Measurements from ENCODE around the gene RNF145. TPM values are rescaled to one million over a fixed set of nuclear protein-coding genes. Genes with fewer than 3 reads are reported as not detected.

RNF145 gene
- total and polyA plus RNA-seq, 2 donors (not counting 1 experiment from before 2014, with no cell fraction given) = 24.5 to 57.2 TPM

DNA sequence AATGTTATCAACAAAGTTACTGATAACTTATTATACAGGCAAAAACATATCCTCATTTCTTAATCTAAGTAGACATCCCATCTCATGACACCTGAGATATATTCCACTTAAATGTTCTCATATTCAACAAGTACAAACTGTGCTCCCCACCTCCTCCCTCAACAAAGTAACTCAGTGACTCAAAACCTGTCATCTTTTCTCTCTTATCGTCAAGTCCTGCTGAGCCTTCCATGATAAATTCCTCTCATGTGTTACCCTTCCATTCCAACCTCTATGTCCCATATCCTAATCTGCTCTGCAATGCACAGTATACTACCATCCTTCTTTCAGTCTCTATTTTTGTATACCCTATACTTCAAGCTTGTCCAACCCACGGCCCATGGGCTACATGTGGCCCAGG is 13.6 kb downstream of the RNF145 start:
- no peaks in the 10 kb centered on the region for H3K27me3 Mint-ChIP-seq
- peaks cover 11% of the 10 kb centered on the region for H4K20me1 ChIP-seq (ENCODE audit: control insufficient read depth, insufficient read depth, low read length, poor library complexity, severe bottlenecking)
- WGBS (ENCODE audit: insufficient coverage) = 100% methylated on average over 1 of the region's 2 CpGs
- no peak overlapping the region for H3K9ac ChIP-seq (ENCODE audit: low read length)
- DNase-seq = no peak
- no peaks in the 10 kb centered on the region for H3K9me3 Mint-ChIP-seq (ENCODE audit: insufficient read depth)
- H3K36me3 ChIP-seq (replicated peaks in 1 of 2; ENCODE audit: control extremely low read depth in 1 of 2, control insufficient read depth in 1 of 2, extremely low read depth in 1 of 2, insufficient read depth in 2 of 2, low read length in 1 of 2) = peaks cover 1 to 41% of the 10 kb centered on the region in 2 experiments
- peaks cover 85% of the 10 kb centered on the region for H3K79me2 ChIP-seq (ENCODE audit: control insufficient read depth, insufficient read depth, low read length)
- TF ChIP-seq, protein P1, sequence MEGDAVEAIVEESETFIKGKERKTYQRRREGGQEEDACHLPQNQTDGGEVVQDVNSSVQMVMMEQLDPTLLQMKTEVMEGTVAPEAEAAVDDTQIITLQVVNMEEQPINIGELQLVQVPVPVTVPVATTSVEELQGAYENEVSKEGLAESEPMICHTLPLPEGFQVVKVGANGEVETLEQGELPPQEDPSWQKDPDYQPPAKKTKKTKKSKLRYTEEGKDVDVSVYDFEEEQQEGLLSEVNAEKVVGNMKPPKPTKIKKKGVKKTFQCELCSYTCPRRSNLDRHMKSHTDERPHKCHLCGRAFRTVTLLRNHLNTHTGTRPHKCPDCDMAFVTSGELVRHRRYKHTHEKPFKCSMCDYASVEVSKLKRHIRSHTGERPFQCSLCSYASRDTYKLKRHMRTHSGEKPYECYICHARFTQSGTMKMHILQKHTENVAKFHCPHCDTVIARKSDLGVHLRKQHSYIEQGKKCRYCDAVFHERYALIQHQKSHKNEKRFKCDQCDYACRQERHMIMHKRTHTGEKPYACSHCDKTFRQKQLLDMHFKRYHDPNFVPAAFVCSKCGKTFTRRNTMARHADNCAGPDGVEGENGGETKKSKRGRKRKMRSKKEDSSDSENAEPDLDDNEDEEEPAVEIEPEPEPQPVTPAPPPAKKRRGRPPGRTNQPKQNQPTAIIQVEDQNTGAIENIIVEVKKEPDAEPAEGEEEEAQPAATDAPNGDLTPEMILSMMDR (IDR thresholded peaks at IDR 0.05) = no peak
- no peak for TF ChIP-seq EZH2 (IDR thresholded peaks at IDR 0.05; ENCODE audit: borderline replicate concordance, insufficient read depth, low read depth, low read length, poor library complexity, severe bottlenecking)
- POLR2A ChIA-PET = no interaction called here
- no peak overlapping the region for H3K27ac ChIP-seq (ENCODE audit: low read length in 2 of 2)
- no peaks in the 10 kb centered on the region for H3K9me3 ChIP-seq (ENCODE audit: control extremely low read depth in 1 of 3, control insufficient read depth in 2 of 3, insufficient read depth in 1 of 3, low read length in 2 of 3)
- H3K4me3 Mint-ChIP-seq = no peak overlapping the region
- no peaks in the 10 kb centered on the region for H3K27me3 ChIP-seq (replicated peaks in 1 of 4; ENCODE audit: control extremely low read depth in 1 of 4, control insufficient read depth in 3 of 4, insufficient read depth in 4 of 4, low read length in 3 of 4)
- CTCF ChIA-PET = interaction anchor here (3.8 to 3.9 kb wide), 2 partner anchors 12 to 39 kb away, joined by 25 to 37 read pairs; no protein-coding TSS in a partner anchor
- intact Hi-C loops (cut with micrococcal nuclease) = loop anchor here (2.0 kb wide), 1 partner anchor 15 kb away; no protein-coding TSS in a partner anchor
- H3K4me1 ChIP-seq (ENCODE audit: control insufficient read depth in 2 of 2, insufficient read depth in 2 of 2, low read length in 2 of 2) = peaks cover 26 to 42% of the 10 kb centered on the region in 2 donors
- no peak overlapping the region for H3K4me2 ChIP-seq (replicated peaks; ENCODE audit: low read depth, low read length, poor library complexity, severe bottlenecking)
- peaks cover 52% of the 10 kb centered on the region for H3K4me1 Mint-ChIP-seq
- peak overlapping the region; percentile 43 for H3K27ac Mint-ChIP-seq
- no peak overlapping the region for H2AFZ ChIP-seq (ENCODE audit: insufficient read depth, low read depth, low read length, poor library complexity, severe bottlenecking)
- H3K4me3 ChIP-seq (ENCODE audit: control extremely low read depth in 1 of 5, extremely low read depth in 1 of 5, insufficient read depth in 1 of 5, low read depth in 2 of 5, low read length in 4 of 5) = no peak overlapping the region
- no peak for ATAC-seq (ENCODE audit: low read depth)

DNA sequence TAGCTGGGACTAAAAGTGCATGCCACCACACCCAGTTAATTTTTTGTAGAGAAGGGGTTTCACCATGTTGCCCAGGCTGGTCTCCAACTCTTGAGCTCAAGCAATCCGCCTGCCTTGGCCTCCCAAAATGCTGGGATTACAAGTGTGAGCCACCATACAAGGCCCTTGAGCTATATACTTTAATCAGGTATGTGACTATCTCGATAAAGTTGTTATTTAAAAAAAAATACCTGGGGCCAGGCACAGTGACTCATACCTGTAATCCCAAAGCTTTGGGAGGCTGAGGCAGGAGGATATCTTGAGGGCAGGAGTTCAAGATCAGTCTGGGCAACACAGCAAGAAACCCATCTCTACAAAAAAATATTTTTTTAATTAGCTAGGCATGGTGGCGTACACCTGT is 19.2 kb downstream of the RNF145 start:
- H3K4me3 Mint-ChIP-seq = no peak overlapping the region
- Histone ChIP-seq H4K20me1 (ENCODE audit: control insufficient read depth, insufficient read depth, low read length, poor library complexity, severe bottlenecking) (peaks cover 10% of the 10 kb centered on the region), H3K4me3 (ENCODE audit: control extremely low read depth in 1 of 5, extremely low read depth in 1 of 5, insufficient read depth in 1 of 5, low read depth in 2 of 5, low read length in 4 of 5) (no peak overlapping the region), H3K79me2 (ENCODE audit: control insufficient read depth, insufficient read depth, low read length) (peaks cover 79% of the 10 kb centered on the region), H3K27ac (ENCODE audit: low read length in 2 of 2) (no peak overlapping the region), H3K36me3 (replicated peaks in 1 of 2; ENCODE audit: control extremely low read depth in 1 of 2, control insufficient read depth in 1 of 2, extremely low read depth in 1 of 2, insufficient read depth in 2 of 2, low read length in 1 of 2) (peaks cover 8 to 63% of the 10 kb centered on the region in 2 experiments), H3K9me3 (ENCODE audit: control extremely low read depth in 1 of 3, control insufficient read depth in 2 of 3, insufficient read depth in 1 of 3, low read length in 2 of 3) (no peaks in the 10 kb centered on the region), H3K9ac (ENCODE audit: low read length) (no peak overlapping the region), H3K4me1 (ENCODE audit: control insufficient read depth in 2 of 2, insufficient read depth in 2 of 2, low read length in 2 of 2) (peaks cover 9 to 12% of the 10 kb centered on the region in 2 donors), H3K27me3 (replicated peaks in 1 of 4; ENCODE audit: control extremely low read depth in 1 of 4, control insufficient read depth in 3 of 4, insufficient read depth in 4 of 4, low read length in 3 of 4) (no peaks in the 10 kb centered on the region), H2AFZ (ENCODE audit: insufficient read depth, low read depth, low read length, poor library complexity, severe bottlenecking) (no peak overlapping the region), H3K4me2 (replicated peaks; ENCODE audit: low read depth, low read length, poor library complexity, severe bottlenecking) (no peak overlapping the region)
- peaks cover 36% of the 10 kb centered on the region for H3K4me1 Mint-ChIP-seq
- ATAC-seq (ENCODE audit: low read depth) = no peak
- POLR2A ChIA-PET = interaction anchor here (1.0 kb wide), 1 partner anchor 24 kb away, joined by 4 read pairs; no protein-coding TSS in a partner anchor
- H3K9me3 Mint-ChIP-seq (ENCODE audit: insufficient read depth) = no peaks in the 10 kb centered on the region
- no peak for DNase-seq
- TF ChIP-seq EZH2 (IDR thresholded peaks at IDR 0.05; ENCODE audit: borderline replicate concordance, insufficient read depth, low read depth, low read length, poor library complexity, severe bottlenecking) = no peak
- TF ChIP-seq, protein P1 (IDR thresholded peaks at IDR 0.05) = no peak
- no peaks in the 10 kb centered on the region for H3K27me3 Mint-ChIP-seq
- no CpG with 5 or more reads among the region's 3 CpGs for WGBS (ENCODE audit: insufficient coverage)
- CTCF ChIA-PET = interaction anchor here (0.7 to 4.8 kb wide), 3 partner anchors 9 to 853 kb away, joined by 3 to 21 read pairs (median 3); no protein-coding TSS in a partner anchor
- H3K27ac Mint-ChIP-seq = no peak overlapping the region
- intact Hi-C loops (cut with micrococcal nuclease) = no loop called here
